Measurements from ENCODE around the gene TYSND1. TPM values are rescaled to one million over a fixed set of nuclear protein-coding genes. Genes with fewer than 3 reads are reported as not detected.

The TYSND1 gene
- total RNA-seq, 1 donor from 2014 or later = 1.9 TPM

- peaks cover 11% of the 10 kb centered on the region for H3K27me3 Mint-ChIP-seq (ENCODE audit: unreplicated experiment)
- H3K4me3 Mint-ChIP-seq (ENCODE audit: unreplicated experiment) = no peak overlapping the region
- H3K9me3 Mint-ChIP-seq (ENCODE audit: unreplicated experiment) = peaks cover 2% of the 10 kb centered on the region
- H3K36me3 Mint-ChIP-seq (ENCODE audit: unreplicated experiment) = peaks cover 7% of the 10 kb centered on the region
- DNase-seq = no peak
- H3K27ac Mint-ChIP-seq (ENCODE audit: unreplicated experiment) = no peak overlapping the region
- no peak for TF ChIP-seq CTCF (IDR thresholded peaks at IDR 0.05; ENCODE audit: partially characterized antibody, unreplicated experiment)
- peaks cover 2% of the 10 kb centered on the region for H3K4me1 Mint-ChIP-seq (ENCODE audit: low read depth, unreplicated experiment)
These were observed 8.3 kb downstream of the TYSND1 start for GRCh38 chr10:70137927-70138883.

GRCh38 chr10:70137135-70137534 is 9.4 kb downstream of the TYSND1 start:
- H3K4me1 Mint-ChIP-seq (ENCODE audit: low read depth, unreplicated experiment) = peaks cover 4% of the 10 kb centered on the region
- peaks cover 4% of the 10 kb centered on the region for H3K9me3 Mint-ChIP-seq (ENCODE audit: unreplicated experiment)
- no peak for TF ChIP-seq CTCF (IDR thresholded peaks at IDR 0.05; ENCODE audit: partially characterized antibody, unreplicated experiment)
- H3K4me3 Mint-ChIP-seq (ENCODE audit: unreplicated experiment) = no peak overlapping the region
- H3K27me3 Mint-ChIP-seq (ENCODE audit: unreplicated experiment) = peaks cover 17% of the 10 kb centered on the region
- DNase-seq = no peak
- H3K36me3 Mint-ChIP-seq (ENCODE audit: unreplicated experiment) = peaks cover 7% of the 10 kb centered on the region
- H3K27ac Mint-ChIP-seq (ENCODE audit: unreplicated experiment) = no peak overlapping the region

- peaks cover 4% of the 10 kb centered on the region for H3K9me3 Mint-ChIP-seq (ENCODE audit: unreplicated experiment)
- no peak for DNase-seq
- H3K36me3 Mint-ChIP-seq (ENCODE audit: unreplicated experiment) = peaks cover 7% of the 10 kb centered on the region
These were observed 10.8 kb downstream of the TYSND1 start for GRCh38 chr10:70135684-70136083.

GRCh38 chr10:70135046-70135445 is 11.5 kb downstream of the TYSND1 start:
- Mint-ChIP-seq H3K36me3 (ENCODE audit: unreplicated experiment) (peaks cover 7% of the 10 kb centered on the region), H3K4me1 (ENCODE audit: low read depth, unreplicated experiment) (peaks cover 4% of the 10 kb centered on the region), H3K9me3 (ENCODE audit: unreplicated experiment) (peaks cover 4% of the 10 kb centered on the region), H3K27me3 (ENCODE audit: unreplicated experiment) (peaks cover 18% of the 10 kb centered on the region), H3K4me3 (ENCODE audit: unreplicated experiment) (no peak overlapping the region), H3K27ac (ENCODE audit: unreplicated experiment) (no peak overlapping the region)
- no peak for TF ChIP-seq CTCF (IDR thresholded peaks at IDR 0.05; ENCODE audit: partially characterized antibody, unreplicated experiment)
- DNase-seq = no peak

More at GRCh38 chr10:70135684-70136083, 10.8 kb downstream of the TYSND1 start:
- Mint-ChIP-seq H3K27me3 (ENCODE audit: unreplicated experiment) (peaks cover 18% of the 10 kb centered on the region), H3K4me1 (ENCODE audit: low read depth, unreplicated experiment) (peaks cover 4% of the 10 kb centered on the region), H3K27ac (ENCODE audit: unreplicated experiment) (no peak overlapping the region), H3K4me3 (ENCODE audit: unreplicated experiment) (no peak overlapping the region)
- no peak for TF ChIP-seq CTCF (IDR thresholded peaks at IDR 0.05; ENCODE audit: partially characterized antibody, unreplicated experiment)
